ENCODE results near the gene NAV2.

DNA sequence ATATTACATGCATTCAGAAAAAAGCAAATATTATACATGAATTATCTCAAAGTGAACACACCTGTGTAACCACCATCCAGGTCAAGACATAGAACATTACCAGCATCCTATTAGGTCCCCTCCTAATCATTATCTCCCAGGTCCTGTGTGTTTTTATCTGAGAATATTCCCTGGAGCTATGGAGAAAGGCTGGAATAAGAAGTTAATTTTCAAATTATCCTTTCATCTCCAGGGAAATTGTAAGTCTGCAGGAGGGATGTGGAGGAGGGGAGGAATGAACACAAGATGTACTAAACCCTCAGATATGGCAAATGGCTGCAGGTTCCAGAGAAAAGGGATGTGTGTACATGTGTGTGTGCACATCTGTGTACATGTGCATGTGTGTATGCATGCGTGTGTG, 25.2 kb upstream of the NAV2 start:
- no peak for TF ChIP-seq CTCF (IDR thresholded peaks at IDR 0.05)
- TF ChIP-seq POLR2A (IDR thresholded peaks at IDR 0.05): no peak

Data from body of pancreas (tissue), 4 donors.